Measurements from ENCODE around the gene CDCA7L. TPM values are rescaled to one million over a fixed set of nuclear protein-coding genes. Genes with fewer than 3 reads are reported as not detected.
"Not testable (repeated sequence)": the region's sequence is repeated elsewhere in the genome, so short reads cannot be mapped to it uniquely, and the experiment has no call there.

Gene CDCA7L
- total RNA-seq, 1 experiment from 2014 or later, result 54.8 TPM

DNA sequence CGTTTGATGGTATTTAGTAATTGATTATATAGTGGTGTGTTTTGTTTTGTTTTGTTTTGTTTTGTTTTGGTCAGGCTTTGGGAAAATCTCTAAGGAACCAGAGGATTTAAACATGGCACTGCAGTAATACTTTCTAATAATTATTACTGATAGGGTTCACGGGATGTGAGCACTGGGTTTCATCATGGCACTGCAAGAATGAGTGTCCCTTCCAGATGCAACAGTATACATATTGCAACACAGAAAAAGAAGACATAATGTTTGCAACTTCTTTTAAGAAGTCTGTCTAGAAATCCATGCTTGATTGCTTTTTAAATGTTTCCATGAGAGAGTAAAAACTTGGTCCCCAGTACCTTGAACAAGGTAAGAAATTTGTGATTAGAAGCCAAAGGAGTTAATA lies 2.2 kb upstream of the CDCA7L start:
- in situ Hi-C loops (cut with HindIII; ENCODE audit: low pct_unique_long_range_greater_than_20kb, low sequenced_read_pairs), result no loop called here
- DNase-seq (ENCODE audit: low read depth), result no peak

- in situ Hi-C loops (cut with HindIII; ENCODE audit: low pct_unique_long_range_greater_than_20kb, low sequenced_read_pairs), result no loop called here
- DNase-seq (ENCODE audit: low read depth), result no peak
These were observed 1.4 kb upstream of the CDCA7L start for GRCh38 chr7:21947056-21947455.

GRCh38 chr7:21946222-21946709 lies 567 bp upstream of the CDCA7L start:
- in situ Hi-C loops (cut with HindIII; ENCODE audit: low pct_unique_long_range_greater_than_20kb, low sequenced_read_pairs), result no loop called here
- no peak for DNase-seq (ENCODE audit: low read depth)

- DNase-seq (ENCODE audit: low read depth), result peak; percentile 59
- in situ Hi-C loops (cut with HindIII; ENCODE audit: low pct_unique_long_range_greater_than_20kb, low sequenced_read_pairs), result no loop called here
These were observed 864 bp downstream of the CDCA7L start for GRCh38 chr7:21944616-21945453.

DNA sequence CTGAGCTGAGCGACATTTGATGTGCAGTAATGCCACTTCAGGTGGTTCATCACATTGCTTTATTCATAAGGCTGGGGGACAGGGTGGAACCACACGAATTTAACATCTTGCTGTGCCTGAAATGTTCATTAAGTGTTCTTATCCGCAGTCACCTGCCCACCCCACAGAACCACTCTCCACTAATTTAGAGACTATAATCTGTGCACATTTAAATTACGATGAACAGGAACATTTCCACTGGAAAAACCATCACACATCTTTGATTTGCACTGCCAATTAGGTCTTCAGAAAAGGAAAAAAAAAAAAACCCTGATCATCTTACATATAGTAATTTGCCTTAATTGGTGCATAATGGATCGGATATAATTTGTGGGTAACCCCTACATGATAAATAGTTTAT lies 2.3 kb downstream of the CDCA7L start:
- in situ Hi-C loops (cut with HindIII; ENCODE audit: low pct_unique_long_range_greater_than_20kb, low sequenced_read_pairs), result no loop called here

GRCh38 chr7:21942955-21943354 lies 2.7 kb downstream of the CDCA7L start:
- in situ Hi-C loops (cut with HindIII; ENCODE audit: low pct_unique_long_range_greater_than_20kb, low sequenced_read_pairs), result no loop called here
- no peak for DNase-seq (ENCODE audit: low read depth)

More for the DNA sequence above, 2.3 kb downstream of the CDCA7L start:
- no peak for DNase-seq (ENCODE audit: low read depth)

GRCh38 chr7:21941611-21942141 lies 4.0 kb downstream of the CDCA7L start:
- DNase-seq (ENCODE audit: low read depth), result no peak
- in situ Hi-C loops (cut with HindIII; ENCODE audit: low pct_unique_long_range_greater_than_20kb, low sequenced_read_pairs), result no loop called here

DNA sequence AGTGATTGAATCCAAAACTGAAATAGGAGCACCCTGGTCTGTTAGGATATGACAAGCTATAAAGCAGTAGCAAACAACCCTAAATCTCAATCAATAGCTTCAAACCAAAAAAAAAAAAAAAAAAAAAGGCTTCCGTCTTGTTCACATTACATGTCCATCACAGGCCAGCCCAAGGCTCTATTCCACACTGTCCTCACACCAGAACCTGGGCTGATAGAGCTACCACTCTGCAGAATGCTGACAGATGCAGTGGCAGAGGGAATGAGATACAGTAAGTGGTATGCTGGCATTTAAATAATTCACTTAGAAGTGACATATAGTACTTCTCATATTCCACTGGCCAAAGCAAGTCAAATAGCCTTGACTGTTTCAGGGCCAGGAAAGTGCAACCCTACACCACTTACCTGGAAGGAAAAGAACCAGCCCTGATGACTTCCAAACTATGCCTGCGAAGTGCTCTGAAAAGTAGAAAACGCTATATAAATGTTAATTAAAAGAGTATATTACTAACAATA lies 5.8 kb downstream of the CDCA7L start:
- DNase-seq (ENCODE audit: low read depth), result no peak
- in situ Hi-C loops (cut with HindIII; ENCODE audit: low pct_unique_long_range_greater_than_20kb, low sequenced_read_pairs), result no loop called here

DNA sequence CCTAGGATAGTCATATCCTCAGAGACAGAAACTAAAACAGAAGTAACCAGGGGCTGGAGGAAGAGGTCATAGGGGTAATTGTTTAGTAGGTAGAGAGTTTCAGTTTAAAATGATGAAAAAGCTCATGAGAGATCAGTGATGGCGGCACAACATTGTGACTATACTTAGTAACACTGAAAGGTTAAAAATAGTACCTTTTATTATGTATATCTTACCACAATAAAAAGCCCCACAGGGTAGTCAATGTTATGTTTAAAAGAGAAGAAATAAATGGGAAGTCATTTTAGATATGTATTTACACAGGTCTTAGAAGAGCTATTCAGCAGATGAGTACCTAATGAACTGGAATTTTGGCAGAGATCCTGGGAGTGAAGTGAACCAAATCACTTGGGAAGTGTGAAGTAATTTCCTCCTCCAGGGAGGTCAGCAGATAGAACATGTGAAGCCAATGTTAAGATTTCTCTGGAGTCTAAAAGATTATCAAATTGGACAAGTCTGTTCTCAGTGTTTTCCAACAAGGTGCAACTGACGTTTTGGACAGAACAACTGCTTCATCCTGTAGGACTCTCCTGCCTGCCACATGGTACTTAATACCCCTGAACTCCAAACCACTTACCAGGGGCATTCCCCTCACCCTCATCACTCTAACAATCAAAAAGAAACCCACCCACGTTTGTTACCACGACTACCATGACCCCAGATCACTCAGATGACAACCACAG lies 6.4 kb downstream of the CDCA7L start:
- DNase-seq (ENCODE audit: low read depth), result peak; percentile 80

GRCh38 chr7:21938463-21938862 lies 7.2 kb downstream of the CDCA7L start:
- in situ Hi-C loops (cut with HindIII; ENCODE audit: low pct_unique_long_range_greater_than_20kb, low sequenced_read_pairs), result no loop called here
- no peak for DNase-seq (ENCODE audit: low read depth)

More for the DNA sequence above, 6.4 kb downstream of the CDCA7L start:
- in situ Hi-C loops (cut with HindIII; ENCODE audit: low pct_unique_long_range_greater_than_20kb, low sequenced_read_pairs), result no loop called here

DNA sequence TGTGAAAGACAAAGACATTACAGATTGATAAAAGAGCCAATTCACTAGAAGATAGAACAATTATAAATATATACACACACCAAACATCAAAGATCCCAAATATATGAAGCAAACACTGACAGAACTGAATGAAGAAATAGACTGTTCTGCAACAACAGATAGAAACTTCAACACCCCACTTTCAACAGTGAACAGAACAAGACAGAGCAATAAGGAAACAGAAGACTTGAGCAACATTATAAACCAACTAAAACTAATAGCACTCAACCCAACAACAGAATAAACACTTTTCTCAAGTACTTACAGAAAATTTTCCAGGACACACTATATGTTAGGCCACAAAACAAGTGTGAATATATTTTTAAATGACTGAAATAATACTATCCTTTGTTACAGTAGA lies 10.9 kb downstream of the CDCA7L start:
- in situ Hi-C loops (cut with HindIII; ENCODE audit: low pct_unique_long_range_greater_than_20kb, low sequenced_read_pairs), result no loop called here

DNA sequence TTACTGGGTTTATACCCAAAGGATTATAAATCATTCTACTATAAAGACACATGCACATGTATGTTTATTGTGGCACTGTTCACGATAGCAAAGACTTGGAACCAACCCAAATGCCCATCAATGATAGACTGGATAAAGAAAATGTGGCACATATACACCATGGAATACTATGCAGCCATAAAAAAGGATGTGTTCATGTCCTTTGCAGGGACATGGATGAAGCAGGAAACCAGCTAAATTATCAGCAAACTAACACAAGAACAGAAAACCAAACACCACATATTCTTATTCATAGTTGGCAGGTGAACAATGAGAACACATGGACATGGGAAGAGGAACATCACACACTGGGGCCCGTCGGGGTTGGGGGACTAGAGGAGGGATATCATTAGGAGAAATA lies 12.4 kb downstream of the CDCA7L start:
- DNase-seq (ENCODE audit: low read depth); in situ Hi-C loops (cut with HindIII; ENCODE audit: low pct_unique_long_range_greater_than_20kb, low sequenced_read_pairs): not testable (repeated sequence)

More for the DNA sequence above, 10.9 kb downstream of the CDCA7L start:
- no peak for DNase-seq (ENCODE audit: low read depth)

DNA sequence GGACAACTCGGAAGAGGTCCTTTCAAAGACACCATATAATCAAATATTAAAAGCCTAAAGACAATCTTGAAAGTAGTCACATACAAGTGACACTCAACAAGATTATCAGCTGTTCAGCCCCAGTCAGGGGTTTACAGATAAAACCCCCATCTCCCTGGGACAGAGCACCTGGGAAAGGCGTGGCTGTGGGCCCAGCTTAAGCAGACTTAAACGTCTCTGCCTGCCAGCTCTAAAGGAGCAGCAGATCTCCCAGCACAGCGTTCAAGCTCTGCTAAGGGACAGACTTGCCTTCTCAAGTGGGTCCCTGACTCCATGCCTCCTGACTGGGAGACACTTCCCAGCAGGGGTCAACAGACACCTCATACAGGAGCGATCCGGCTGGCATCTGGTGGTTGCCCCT lies 18.0 kb downstream of the CDCA7L start:
- DNase-seq (ENCODE audit: low read depth), result no peak
- in situ Hi-C loops (cut with HindIII; ENCODE audit: low pct_unique_long_range_greater_than_20kb, low sequenced_read_pairs), result no loop called here

DNA sequence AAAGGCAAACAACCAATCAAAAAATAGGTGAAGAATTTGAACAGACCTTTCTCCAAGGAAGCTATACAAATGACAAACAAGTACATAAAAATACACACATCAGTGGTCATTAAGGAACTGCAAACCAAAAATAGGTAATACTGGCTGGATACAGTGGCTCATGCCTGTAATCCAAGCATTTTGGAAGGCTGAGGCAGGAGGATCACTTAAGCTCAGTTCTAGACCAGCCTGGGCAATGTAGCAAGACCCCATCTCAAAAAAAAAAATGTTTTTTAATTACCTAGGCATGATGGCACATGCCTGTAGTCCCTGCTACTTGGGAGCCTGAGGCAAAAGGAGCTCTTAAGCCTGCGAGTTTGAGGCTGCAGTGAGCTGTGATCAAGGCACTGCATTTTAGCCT lies 19.3 kb downstream of the CDCA7L start:
- DNase-seq (ENCODE audit: low read depth), result no peak
- in situ Hi-C loops (cut with HindIII; ENCODE audit: low pct_unique_long_range_greater_than_20kb, low sequenced_read_pairs), result no loop called here

DNA sequence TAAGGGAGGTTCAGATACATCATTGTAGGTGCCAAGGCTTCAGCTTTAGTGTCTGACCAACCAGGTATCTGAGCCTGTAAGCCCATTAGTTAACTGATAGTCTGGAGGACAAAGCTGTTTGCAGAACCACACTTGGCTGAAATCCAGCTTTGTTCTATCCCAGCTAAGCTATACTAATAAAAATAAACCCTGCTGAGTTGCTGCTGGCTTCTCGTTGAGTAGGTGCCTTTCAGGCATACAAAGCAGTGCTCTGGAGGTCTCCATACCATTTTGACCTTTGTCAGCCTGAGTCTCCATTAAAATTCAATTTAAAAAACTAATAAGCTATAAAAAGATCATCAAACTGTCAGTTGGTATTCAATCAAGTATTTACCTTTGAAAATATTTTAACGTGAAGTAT lies 22.0 kb downstream of the CDCA7L start:
- in situ Hi-C loops (cut with HindIII; ENCODE audit: low pct_unique_long_range_greater_than_20kb, low sequenced_read_pairs), result no loop called here
- DNase-seq (ENCODE audit: low read depth), result no peak

GRCh38 chr7:21922605-21923004 lies 23.1 kb downstream of the CDCA7L start:
- in situ Hi-C loops (cut with HindIII; ENCODE audit: low pct_unique_long_range_greater_than_20kb, low sequenced_read_pairs), result no loop called here
- no peak for DNase-seq (ENCODE audit: low read depth)

DNA sequence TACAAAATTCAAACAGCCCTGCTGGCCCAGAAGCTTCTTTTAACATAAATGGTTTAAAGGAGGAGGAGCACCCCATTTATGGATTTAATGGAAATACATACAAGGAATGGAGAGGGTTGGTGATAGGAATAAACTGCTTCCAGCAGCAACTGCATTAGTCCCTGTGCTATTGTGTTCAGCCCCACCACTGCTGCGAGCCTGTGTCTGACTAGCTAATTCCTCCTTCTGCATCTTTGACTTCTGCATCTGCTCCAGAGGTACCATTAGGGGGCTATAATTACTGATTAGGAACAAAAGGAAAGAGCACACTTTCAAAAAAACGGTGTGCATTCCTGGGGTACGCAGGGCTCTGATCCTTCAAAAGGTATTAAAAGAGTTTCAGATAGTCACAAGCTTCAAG lies 24.8 kb downstream of the CDCA7L start:
- no peak for DNase-seq (ENCODE audit: low read depth)
- in situ Hi-C loops (cut with HindIII; ENCODE audit: low pct_unique_long_range_greater_than_20kb, low sequenced_read_pairs), result no loop called here

- in situ Hi-C loops (cut with HindIII; ENCODE audit: low pct_unique_long_range_greater_than_20kb, low sequenced_read_pairs), result no loop called here
- no peak for DNase-seq (ENCODE audit: low read depth)
These were observed 27.5 kb downstream of the CDCA7L start for GRCh38 chr7:21918216-21918615.

- in situ Hi-C loops (cut with HindIII; ENCODE audit: low pct_unique_long_range_greater_than_20kb, low sequenced_read_pairs), result no loop called here
- no peak for DNase-seq (ENCODE audit: low read depth)
These were observed 29.1 kb downstream of the CDCA7L start for GRCh38 chr7:21916629-21917028.

All from Caki2 (cell line).